Activated T-cell treated with anti-CD3 and anti-CD28 coated beads for 1 hour (primary cell): ENCODE data around the gene MUC16.
"Not testable (repeated sequence)": the region's sequence is repeated elsewhere in the genome, so short reads cannot be mapped to it uniquely, and the experiment has no call there.

ENCODE experiments used
- DNase-seq: peaks from one replicate; pipeline ENCODE4 v3.0.0-alpha.2; 2020; ENCODE audit warnings: low read depth

Gene MUC16

GRCh38 chr19:9009935-9010651 is at the start of gene MUC16:
TSS of gene MUC16 (minus strand) at chr19:9010409.
- no peak for DNase-seq

GRCh38 chr19:9058905-9059667 is 48.9 kb upstream of the MUC16 start:
- no peak for DNase-seq

GRCh38 chr19:9057505-9058258 is 47.5 kb upstream of the MUC16 start:
- no peak for DNase-seq

- not testable (repeated sequence) for DNase-seq
Measured at GRCh38 chr19:9056131-9056530, 45.9 kb upstream of the MUC16 start.

GRCh38 chr19:9054765-9055164 is 44.6 kb upstream of the MUC16 start:
- DNase-seq: no peak

- no peak for DNase-seq
Measured at GRCh38 chr19:9054207-9054606, 44.0 kb upstream of the MUC16 start.

- not testable (repeated sequence) for DNase-seq
Measured at GRCh38 chr19:9053674-9054073, 43.5 kb upstream of the MUC16 start.

- DNase-seq: no peak
Measured at GRCh38 chr19:9052894-9053293, 42.7 kb upstream of the MUC16 start.

- no peak for DNase-seq
Measured at GRCh38 chr19:9046694-9047093, 36.5 kb upstream of the MUC16 start.

- DNase-seq: no peak
Measured at GRCh38 chr19:9044449-9044848, 34.2 kb upstream of the MUC16 start.

- no peak for DNase-seq
Measured at GRCh38 chr19:9043524-9043923, 33.3 kb upstream of the MUC16 start.

GRCh38 chr19:9041023-9041422 is 30.8 kb upstream of the MUC16 start:
- DNase-seq: no peak

- DNase-seq: no peak
Measured at GRCh38 chr19:9040131-9040530, 29.9 kb upstream of the MUC16 start.

- DNase-seq: no peak
Measured at GRCh38 chr19:9039728-9040127, 29.5 kb upstream of the MUC16 start.

GRCh38 chr19:9037400-9038062 is 27.3 kb upstream of the MUC16 start:
- DNase-seq: no peak

GRCh38 chr19:9032136-9032631 is 22.0 kb upstream of the MUC16 start:
- DNase-seq: no peak

GRCh38 chr19:9018163-9018875 is 8.1 kb upstream of the MUC16 start:
- no peak for DNase-seq

GRCh38 chr19:9014803-9015202 is 4.6 kb upstream of the MUC16 start:
- DNase-seq: no peak

GRCh38 chr19:9013988-9014387 is 3.8 kb upstream of the MUC16 start:
- no peak for DNase-seq

- DNase-seq: no peak
Measured at GRCh38 chr19:9011875-9012274, 1.7 kb upstream of the MUC16 start.

- DNase-seq: no peak
Measured at GRCh38 chr19:9010693-9011092, 484 bp upstream of the MUC16 start.
